ENCODE data around the gene AMPD2.

Gene AMPD2

DNA sequence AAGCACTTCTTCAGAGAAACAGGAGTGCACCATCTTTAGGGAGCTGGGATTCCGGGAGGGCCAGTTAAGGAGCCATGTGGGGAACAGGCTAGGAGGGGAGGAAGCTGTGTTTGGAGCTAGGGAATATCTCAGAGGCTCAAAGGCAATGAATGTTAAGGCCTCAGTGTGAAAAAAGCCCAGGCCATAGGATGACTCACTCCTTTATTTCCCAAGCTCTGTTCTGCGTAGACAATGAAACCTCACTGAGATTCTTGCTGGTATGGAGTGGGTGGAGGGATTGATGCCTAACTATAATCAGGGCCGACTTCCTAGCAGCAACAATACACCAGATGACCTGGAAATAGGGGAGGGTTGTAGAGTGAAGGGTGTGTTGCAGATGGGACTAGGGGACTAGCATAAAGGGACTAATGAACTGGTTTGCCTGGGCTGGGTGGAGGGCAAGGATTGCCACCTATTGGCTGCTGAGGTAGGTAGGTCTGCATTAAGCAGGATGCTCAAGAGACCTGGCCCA is 2.3 kb upstream of the AMPD2 start:
- peak in 1 of 2 donors; percentile 41 for DNase-seq

DNA sequence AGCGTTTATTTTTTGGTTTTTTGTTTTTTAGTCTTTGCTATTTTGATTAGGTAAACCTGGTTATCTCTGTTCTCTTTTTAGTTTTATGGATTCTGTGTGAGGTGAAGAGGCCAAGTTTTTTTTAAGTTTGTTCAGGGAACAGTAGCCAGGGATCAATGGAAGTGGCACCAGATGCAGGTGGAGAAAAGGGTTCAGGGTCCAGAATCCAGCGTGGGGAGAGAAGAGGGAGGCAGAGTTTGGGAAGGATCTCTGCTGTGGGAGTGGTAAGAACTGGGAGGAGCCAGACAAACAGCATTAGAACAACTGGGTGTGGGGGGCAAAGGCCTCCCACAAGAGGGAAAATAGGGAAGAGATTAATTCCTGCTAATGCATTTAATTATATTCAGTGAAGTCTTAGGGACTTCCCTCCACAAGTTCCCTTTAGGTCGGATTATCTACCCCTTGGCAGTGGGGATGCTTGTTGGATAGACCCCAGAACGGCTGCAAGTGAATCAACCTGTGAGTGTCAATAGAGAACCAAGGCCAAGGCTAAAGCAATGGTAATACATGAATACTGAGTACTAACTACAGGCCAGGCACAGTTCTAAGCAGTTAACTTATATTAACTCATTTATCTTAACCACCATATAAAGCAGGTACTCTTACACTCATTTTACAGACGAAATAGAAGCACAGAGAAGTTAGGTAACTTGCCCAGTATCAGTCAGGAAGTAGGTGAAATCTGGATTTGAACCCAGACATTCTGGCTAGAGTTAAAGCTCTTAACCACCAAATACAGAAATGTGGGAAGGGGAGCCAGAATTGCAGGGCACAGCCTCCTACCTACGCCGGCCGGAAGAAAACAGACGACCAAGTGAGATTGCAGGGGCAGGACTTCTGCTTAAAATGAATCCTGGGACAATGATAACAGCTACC is 719 bp upstream of the AMPD2 start:
- no peak for DNase-seq

DNA sequence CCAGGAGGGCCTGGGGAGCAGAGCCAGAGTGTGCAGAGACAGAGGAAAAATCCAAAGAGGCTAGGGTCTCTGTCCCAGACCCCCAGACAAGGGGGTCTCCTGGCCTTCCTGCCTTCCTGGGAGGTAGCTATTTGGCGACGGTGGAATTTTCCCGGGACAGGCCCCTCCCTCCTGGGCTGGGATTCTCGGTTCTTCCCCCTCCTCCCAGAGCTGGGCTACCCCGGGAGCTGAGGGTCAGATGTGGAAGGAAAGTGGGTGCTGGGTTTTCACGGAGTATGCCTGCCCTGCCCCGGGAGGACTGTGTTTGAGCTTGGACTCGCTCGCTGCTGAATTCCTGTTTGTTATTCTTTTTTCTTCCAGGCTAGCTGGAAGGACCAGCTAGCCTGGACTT is 759 bp downstream of the AMPD2 start:
- DNase-seq, result no peak

DNA sequence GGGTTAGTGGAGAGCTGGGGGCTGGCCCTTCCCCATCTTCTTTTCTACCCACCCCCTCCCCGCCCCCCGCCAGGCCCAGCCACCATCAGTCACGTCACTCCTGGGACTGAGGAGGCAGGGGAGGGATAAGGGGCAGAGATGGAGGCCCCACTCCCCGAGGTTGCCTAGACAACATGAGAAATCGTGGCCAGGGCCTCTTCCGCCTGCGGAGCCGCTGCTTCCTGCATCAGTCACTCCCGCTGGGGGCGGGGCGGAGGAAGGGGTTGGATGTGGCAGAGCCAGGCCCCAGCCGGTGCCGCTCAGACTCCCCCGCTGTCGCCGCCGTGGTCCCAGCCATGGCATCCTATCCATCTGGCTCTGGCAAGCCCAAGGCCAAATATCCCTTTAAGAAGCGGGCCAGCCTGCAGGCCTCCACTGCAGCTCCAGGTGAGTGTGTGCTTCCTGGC is 1.2 kb downstream of the AMPD2 start:
- DNase-seq, result peak; percentile 94 to 96

DNA sequence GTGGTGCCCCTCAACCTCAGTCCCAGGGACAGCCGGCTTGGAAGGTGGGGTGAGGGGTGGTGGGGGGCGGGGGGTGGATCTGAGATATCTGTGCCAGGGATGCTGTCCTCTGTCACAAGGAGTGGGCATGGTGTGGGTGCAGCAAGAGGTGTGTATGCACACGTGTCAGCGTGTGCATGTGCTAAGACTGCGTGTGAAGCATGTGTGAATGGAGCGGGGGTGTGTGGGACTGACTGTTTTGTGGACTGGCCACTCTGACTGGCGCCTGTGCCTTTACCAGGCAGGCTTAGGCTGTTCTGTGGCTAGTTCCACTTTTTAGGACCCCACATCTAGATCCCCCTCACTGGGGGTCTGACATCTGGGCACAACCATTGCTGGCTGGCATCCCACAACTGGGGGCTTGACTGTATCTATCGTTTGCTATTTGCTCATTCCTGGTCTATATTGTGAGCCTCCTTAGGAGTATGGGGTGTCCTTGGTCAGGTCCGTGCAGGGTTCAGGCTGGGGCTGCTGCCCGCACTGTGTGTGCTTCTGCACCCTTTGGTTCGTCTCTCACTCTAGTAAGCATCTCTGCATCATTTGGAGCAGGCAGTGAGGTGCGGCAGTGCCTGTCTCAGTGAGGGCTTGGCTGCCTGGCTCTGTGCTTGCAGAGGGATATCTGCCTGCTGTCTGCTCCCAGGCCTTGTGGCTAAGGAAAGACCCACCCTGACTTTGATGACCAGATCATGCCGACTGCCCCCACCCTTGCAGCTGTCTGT is 1.9 kb downstream of the AMPD2 start:
- no peak for DNase-seq

DNA sequence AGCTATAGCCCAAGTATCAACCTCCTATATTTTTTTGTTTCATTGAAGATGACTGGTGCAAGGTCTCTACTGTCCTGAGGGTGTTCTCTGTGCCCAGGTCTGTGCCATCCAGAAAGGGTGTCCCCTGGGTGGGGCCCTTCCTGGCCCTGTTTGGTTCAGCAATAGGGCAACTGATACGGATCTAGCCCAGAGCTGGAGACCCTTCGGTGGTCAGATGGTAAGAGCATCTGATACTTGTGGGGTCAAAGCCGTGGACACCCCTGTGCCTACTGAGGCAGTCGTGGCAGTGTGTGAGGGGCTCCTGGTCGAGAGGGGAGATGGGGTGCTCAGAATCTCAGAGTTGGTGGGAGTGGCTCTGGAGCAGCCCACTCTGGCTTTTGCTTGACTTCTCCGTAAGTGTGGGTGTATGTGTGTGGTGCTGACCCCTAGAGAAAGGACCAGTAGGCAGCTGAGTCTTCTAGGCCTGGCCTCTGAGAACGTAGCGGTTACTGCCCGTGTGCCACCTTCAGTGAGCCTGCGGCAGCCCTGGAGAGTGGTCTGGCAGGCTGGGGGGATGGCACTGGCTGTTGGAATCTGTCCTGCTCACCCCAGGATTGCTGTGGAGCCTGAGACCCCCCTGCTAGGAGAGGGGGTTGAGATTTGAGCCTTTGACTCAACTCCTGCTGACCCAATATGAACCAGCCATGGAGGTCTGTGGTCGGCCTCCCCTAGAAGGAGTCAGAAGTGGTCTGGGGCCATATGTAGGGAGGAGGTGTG is 2.7 kb downstream of the AMPD2 start:
- no peak for DNase-seq

DNA sequence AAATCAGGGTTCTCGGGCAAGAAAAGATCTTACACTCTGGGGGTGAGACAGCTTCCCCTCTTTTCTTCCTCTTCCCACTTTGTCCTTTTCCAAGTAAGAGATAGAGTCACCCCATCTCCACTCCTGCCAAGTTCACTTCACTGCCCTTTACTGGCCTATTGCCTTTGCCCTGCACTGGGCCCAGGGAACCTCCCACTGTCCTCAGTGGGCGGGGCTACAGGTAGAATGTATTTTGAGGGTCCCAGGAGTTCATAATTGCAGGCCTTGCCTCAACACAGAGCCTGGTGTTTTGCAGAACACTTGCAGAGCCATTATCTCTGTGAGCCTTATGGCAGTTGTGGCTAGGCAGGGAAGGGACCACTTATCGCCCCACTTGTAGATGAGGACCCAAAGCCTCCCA is 3.3 kb downstream of the AMPD2 start:
- DNase-seq, result no peak

DNA sequence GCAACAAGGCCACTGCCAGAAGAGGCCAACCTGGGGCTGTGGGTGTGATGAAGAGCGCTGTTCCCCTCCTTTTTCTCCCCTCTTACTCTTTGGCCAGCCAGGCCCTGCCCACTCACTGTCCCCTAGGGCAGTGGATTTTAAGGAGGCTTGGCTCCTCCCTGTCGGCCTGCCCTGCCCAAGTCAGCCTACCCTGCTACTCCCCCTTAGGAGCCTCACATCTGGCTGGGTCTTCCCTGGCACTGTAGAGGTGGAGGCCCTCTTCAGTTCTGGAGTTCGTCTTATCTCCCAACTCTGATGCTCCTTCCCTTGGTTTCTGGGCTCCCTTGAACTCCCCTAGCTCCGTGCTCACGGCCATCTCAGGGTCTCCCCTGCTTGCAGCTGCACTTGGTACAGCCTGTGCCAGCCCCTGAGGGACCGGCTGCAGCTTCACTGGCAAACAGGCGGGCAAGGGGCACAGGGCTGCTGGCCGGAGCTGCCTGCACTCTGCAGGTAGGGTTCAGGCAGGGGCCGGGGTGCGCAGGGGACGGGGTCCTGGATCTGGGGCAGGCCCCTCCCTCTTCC is 4.0 kb downstream of the AMPD2 start:
- DNase-seq, result no peak

DNA sequence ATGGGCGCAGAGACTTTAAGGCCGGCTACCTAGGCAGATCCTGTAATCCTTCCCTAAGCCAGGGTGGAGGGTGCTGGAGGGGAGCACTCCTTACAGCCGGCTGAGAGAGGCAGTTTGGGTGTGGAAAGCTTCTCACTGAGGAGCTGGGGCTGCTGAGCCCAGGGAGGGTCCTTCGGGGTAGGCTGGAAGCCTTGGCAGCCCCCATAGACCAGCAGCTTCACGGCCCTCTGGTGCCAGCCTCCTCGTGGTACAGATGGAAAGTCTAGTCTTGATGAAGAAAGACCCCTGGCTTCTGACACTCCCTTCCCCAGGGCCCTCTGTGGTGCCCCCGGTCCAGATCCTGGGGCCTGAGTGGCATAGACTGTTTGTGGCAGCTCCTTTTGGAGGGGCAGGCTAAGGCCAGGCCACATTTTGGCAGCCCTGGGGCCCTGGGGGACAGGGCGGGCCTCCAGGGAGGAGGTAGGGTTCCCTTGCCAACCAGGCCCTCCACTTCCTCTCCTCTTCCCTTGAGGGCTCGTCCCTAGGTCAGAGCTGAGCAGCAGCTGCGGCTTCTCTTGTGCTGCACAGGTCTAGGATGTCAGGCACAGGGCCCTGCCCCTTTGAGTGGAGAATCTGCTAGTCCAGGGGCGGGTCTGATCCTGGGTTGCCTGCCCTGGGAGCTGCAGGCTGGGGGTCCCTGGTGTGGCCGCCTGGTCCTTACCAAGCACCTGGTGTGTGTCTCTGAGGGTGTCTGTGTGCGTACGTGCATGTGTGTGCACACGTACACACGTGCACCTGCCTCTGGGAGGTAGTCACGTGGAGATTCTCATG is 4.8 kb downstream of the AMPD2 start:
- DNase-seq, result no peak

DNA sequence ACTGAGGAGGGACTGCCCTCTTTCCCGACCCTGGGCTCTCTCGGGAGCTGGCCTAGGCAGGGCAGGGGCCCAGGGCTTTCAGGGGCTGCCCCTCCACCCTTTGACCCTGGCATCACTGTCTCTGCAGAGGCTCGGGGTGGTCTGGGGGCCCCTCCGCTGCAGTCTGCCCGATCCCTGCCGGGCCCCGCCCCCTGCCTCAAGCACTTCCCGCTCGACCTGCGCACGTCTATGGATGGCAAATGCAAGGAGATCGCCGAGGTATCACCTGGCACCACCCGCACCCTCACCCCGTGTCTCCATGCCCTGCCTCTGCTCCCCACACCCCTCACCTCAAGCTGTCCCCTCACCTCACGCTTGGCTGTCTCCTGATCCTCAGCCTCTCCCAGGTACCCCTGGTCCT is 5.5 kb downstream of the AMPD2 start:
- DNase-seq, result no peak

DNA sequence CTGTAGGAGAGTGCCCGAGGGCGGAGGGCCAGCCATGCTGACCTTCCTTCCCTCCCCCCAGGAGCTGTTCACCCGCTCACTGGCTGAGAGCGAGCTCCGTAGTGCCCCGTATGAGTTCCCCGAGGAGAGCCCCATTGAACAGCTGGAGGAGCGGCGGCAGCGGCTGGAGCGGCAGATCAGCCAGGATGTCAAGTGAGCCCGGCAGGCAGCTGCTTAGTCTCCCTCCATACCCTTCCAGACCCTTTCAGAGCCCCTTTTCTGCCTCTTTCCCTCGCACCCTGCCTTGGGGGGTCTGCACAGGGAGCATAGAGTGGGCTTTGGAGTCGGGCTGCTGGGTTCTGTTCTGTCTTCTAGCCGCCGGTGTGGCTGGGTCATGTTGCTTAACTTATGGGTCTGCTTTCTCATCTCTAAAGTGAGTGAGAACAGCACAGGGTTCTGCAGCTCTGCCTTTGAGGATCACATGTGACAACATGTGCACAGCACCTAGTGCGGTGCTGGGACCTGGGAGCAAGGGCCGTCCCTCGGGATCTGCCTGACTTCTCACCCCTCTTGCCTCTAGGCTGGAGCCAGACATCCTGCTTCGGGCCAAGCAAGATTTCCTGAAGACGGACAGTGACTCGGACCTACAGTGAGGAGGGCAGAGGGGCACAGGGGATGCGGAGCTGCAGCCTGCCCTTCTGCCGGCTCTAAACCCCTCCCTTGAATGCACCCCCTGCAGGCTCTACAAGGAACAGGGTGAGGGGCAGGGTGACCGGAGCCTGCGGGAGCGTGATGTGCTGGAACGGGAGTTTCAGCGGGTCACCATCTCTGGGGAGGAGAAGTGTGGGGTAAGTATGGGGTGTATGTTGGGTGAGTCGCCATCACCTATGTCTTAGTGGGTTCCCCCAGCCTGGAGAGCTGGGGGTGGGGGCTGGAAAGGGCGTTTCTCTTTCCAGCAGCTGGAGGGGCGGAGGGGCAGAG is 6.2 kb downstream of the AMPD2 start:
- no peak for DNase-seq

DNA sequence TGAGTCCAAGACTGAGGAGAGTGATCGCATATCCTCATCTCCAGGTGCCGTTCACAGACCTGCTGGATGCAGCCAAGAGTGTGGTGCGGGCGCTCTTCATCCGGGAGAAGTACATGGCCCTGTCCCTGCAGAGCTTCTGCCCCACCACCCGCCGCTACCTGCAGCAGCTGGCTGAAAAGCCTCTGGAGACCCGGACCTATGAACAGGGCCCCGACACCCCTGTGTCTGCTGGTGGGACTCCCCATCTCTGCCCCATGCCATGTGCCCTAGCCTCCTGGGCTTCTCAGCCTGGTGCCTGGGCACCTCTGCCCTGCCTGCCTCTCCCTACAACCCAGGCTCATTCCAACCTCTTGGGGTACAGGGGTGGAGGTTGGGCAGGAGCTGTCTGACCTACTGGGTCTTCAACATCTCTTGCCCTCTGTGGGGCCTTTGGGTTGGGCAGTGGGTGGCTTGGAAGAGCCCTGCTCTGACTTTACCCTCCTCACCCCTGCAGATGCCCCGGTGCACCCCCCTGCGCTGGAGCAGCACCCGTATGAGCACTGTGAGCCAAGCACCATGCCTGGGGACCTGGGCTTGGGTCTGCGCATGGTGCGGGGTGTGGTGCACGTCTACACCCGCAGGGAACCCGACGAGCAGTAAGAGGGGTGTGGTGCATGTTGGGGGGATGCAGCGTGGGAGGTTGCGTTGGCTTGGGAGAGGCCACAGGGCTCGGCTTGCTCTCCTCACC is 7.2 kb downstream of the AMPD2 start:
- no peak for DNase-seq

DNA sequence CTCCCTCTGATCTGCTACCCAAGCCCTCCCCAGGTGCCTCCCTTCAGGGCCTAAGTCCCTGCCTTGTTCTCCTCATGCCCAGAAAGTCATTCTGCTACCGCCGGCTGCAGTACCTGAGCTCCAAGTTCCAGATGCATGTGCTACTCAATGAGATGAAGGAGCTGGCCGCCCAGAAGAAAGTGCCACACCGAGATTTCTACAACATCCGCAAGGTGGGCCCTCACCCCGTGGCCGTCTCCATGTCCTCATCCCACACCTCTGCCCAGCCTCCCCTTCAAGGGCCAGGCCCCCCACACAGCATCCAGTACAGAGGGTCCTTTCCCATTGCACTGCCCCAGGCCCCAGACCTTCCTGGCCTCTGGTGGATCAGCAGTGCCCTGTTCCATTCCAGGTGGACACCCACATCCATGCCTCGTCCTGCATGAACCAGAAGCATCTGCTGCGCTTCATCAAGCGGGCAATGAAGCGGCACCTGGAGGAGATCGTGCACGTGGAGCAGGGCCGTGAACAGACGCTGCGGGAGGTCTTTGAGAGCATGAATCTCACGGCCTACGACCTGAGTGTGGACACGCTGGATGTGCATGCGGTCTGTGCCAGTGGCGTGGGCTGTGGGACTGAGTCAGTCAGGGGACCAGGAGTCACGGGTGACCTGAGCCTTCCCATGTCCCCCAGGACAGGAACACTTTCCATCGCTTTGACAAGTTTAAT is 8.2 kb downstream of the AMPD2 start:
- no peak for DNase-seq

DNA sequence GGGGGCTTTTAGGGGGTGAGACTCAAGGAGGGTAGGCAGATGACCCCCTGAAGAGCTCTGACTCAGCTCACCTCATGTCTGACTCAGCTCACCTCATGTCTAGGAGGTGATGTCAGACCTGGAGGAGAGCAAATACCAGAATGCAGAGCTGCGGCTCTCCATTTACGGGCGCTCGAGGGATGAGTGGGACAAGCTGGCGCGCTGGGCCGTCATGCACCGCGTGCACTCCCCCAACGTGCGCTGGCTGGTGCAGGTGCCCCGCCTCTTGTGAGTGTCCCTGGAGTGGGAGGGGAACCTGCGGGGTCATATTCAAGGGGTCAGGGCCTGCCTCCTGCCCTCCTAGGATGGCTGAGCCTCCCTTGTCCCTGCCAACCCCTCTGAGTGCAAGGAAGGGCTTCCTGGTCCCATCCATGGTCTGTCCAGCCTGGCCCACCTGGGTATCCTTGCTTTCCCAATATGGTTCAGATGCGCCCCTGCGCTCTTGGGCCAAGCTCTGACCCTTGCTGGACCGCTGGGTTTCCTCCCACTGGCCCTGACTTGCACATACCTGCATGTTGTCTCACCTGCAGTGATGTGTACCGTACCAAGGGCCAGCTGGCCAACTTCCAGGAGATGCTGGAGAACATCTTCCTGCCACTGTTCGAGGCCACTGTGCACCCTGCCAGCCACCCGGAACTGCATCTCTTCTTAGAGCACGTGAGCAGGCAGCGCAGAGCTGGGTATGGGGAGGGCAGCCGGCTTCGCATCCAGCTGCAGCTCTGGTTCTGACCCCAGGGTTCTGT is 9.1 kb downstream of the AMPD2 start:
- no peak for DNase-seq

DNA sequence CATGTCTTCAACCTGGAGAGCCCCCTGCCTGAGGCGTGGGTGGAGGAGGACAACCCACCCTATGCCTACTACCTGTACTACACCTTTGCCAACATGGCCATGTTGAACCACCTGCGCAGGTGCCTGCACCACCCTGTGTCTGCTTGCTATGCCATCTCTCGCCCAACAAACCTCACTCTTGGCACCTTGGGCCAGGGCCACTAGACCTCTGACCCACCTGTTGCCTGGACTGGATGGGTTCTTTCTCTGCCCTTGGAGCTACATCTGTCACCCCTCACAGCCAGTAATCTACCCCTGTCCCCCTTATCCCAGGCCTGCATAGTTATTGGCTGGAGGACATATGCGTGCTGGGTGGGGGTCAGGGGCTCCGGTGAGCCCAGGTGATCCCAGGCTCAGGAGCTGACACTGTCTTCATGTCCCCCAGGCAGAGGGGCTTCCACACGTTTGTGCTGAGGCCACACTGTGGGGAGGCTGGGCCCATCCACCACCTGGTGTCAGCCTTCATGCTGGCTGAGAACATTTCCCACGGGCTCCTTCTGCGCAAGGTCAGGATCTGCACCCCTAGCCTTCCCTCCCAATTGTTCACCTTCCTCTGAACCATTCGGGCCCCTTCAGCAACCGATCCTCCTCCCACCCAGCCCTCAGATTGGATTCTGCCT is 9.9 kb downstream of the AMPD2 start:
- no peak for DNase-seq

DNA sequence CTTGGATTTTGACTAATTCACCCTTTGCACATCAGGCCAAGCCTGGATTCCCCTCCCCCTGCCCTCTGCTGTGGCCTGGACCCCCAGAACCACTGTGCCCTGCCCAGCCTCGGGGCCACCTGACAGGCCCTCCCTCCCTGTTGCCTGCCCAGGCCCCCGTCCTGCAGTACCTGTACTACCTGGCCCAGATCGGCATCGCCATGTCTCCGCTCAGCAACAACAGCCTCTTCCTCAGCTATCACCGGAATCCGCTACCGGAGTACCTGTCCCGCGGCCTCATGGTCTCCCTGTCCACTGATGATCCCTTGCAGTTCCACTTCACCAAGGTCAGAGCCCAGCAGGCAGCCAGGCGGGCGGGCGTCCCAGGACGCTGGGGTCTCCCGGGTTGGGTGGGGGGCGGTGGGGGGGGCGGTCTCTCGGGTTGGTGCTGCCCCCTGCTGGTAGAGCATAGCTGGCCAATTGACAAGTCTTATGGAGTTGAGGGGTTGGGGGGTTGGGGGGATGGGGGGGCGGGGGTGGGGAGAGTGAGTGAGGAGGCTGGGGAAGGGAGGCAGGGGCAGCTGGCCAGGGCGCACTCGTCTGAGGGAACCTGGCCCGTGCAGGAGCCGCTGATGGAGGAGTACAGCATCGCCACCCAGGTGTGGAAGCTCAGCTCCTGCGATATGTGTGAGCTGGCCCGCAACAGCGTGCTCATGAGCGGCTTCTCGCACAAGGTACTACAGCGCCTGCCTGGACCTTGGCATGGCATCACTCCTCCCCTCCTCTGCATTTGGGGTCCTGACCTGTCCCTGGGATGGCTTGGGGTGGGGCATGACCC is 10.7 kb downstream of the AMPD2 start:
- DNase-seq, result peak; percentile 20 to 47

Measured in CD4-positive, alpha-beta T cell treated with Interferon alpha-2 for 1 hour (primary cell).